Fibroblast of lung (primary cell): ENCODE measurements around the gene MPZ. TPM values are rescaled to one million over a fixed set of nuclear protein-coding genes. Genes with fewer than 3 reads are reported as not detected.
"Not testable (repeated sequence)": the region's sequence is repeated elsewhere in the genome, so short reads cannot be mapped to it uniquely, and the experiment has no call there.

Source experiments
- DNase-seq, 2 donors: peaks; one replicate each; pipeline versions ENCODE4 v3.0.0 to v3.0.0-alpha.2; 2010; ENCODE audit warnings: low read depth in 2 of 2
- H2AFZ ChIP-seq: 2 replicates; pipeline ENCODE4 v1.5.1; 2012; ENCODE audit warnings: low read length, control low read depth, inconsistent platforms
- H3K27ac ChIP-seq: 2 replicates; pipeline ENCODE4 v1.5.1; 2011; ENCODE audit warnings: low read length, control low read depth; ENCODE audit not compliant: insufficient read depth
- H3K27me3 ChIP-seq: 2 replicates; pipeline ENCODE4 v1.5.1; 2011; ENCODE audit warnings: mild to moderate bottlenecking, low read length; ENCODE audit not compliant: control insufficient read depth, insufficient read depth
- H3K36me3 ChIP-seq: 2 replicates; pipeline ENCODE4 v1.5.1; 2011; ENCODE audit warnings: low read length; ENCODE audit not compliant: control insufficient read depth, insufficient read depth
- H3K4me1 ChIP-seq: 2 replicates; pipeline ENCODE4 v1.5.1; 2011; ENCODE audit warnings: low read length; ENCODE audit not compliant: control insufficient read depth, insufficient read depth; ENCODE audit errors: extremely low read depth
- H3K4me2 ChIP-seq: 2 replicates; pipeline ENCODE4 v1.5.1; 2011; ENCODE audit warnings: low read length, control low read depth; ENCODE audit not compliant: insufficient read depth; ENCODE audit errors: extremely low read depth
- H3K4me3 ChIP-seq, 4 experiments: fragments of 200-600 bp in 1 of 4; sonication (generic) in 1 of 4; replicated peaks in 1 of 4; 2 replicates each; pipeline ENCODE4 v1.5.1; 2011 to 2016; ENCODE audit warnings: low read length in 4 of 4, low read depth in 3 of 4, mild to moderate bottlenecking in 3 of 4, control low read depth in 2 of 4, inconsistent platforms in 1 of 4, mixed read lengths in 1 of 4; ENCODE audit not compliant: insufficient read depth in 1 of 4; ENCODE audit errors: control extremely low read depth in 1 of 4
- H3K79me2 ChIP-seq: 2 replicates; pipeline ENCODE4 v1.5.1; 2012; ENCODE audit warnings: mild to moderate bottlenecking, low read length, inconsistent platforms; ENCODE audit not compliant: control insufficient read depth, insufficient read depth
- H3K9ac ChIP-seq: 2 replicates; pipeline ENCODE4 v1.5.1; 2011; ENCODE audit warnings: mild to moderate bottlenecking, low read length, control low read depth; ENCODE audit not compliant: insufficient read depth
- H3K9me3 ChIP-seq: 2 replicates; pipeline ENCODE4 v1.5.1; 2012; ENCODE audit warnings: low read depth, low read length; ENCODE audit not compliant: control insufficient read depth, insufficient read depth
- H4K20me1 ChIP-seq: 2 replicates; pipeline ENCODE4 v1.5.1; 2011; ENCODE audit warnings: low read length; ENCODE audit not compliant: control insufficient read depth, insufficient read depth; ENCODE audit errors: extremely low read depth
- EZH2 ChIP-seq: IDR thresholded peaks from 2 replicates; pipeline ENCODE4 v1.5.1; 2012; ENCODE audit warnings: low read length, control low read depth, mild to moderate bottlenecking; ENCODE audit errors: missing control alignments
- polyA plus RNA-seq, 2 donors: library from polyadenylated mRNA; depleted of rRNA in 1 of 2; stranded (reverse) in 1 of 2; unstranded in 1 of 2; fragments of >200 nt; gene quantifications; 2 replicates each; pipeline ENCODE4 v1.2.1, GENCODE V29; 2011 to 2012; ENCODE audit warnings: missing spikeins in 1 of 2
- total RNA-seq: library from RNA; depleted of rRNA; stranded (reverse); fragments of >200 nt; gene quantifications from 2 replicates; pipeline ENCODE4 v1.2.1, GENCODE V29; 2014
- TF ChIP-seq, protein P1 (sequence below), 2 donors: IDR thresholded peaks in 1 of 2; conservative IDR thresholded peaks in 1 of 2; 1 replicate in 1 of 2; 2 replicates in 1 of 2; pipeline ENCODE4 v1.5.1; 2011 to 2012; ENCODE audit warnings: low read length in 2 of 2, control low read depth in 1 of 2, inconsistent platforms in 1 of 2, low read depth in 1 of 2, mild to moderate bottlenecking in 1 of 2

Gene MPZ
- total and polyA plus RNA-seq, 2 donors (not counting 1 experiment from before 2014, with no cell fraction given) = 0.99 to 1.9 TPM

DNA sequence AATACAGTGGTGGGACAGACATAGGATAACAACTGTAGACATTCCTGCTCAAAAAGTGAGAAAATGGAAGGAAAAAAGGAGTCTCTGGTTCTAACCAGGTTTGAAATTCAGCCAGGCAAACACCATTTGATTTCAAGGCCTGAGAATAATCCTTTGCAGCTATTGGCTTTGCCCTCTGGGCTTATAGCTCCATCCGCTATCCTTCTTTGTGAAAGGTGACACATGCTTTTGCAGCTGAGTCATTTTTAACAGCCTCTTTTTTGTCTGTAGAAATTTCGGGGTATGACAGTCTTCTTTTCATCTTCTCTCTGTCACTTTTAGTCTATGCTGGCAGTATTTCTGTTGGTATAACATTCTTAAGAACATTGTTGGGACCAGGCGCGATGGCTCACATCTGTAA, 20.6 kb upstream of the MPZ start:
- H3K9me3 ChIP-seq = no peaks in the 10 kb centered on the region
- no peak overlapping the region for H2AFZ ChIP-seq
- no peak overlapping the region for H3K4me2 ChIP-seq
- no peaks in the 10 kb centered on the region for H3K79me2 ChIP-seq
- no peaks in the 10 kb centered on the region for H4K20me1 ChIP-seq
- H3K4me1 ChIP-seq = no peaks in the 10 kb centered on the region
- H3K27me3 ChIP-seq = no peaks in the 10 kb centered on the region
- no peak overlapping the region for H3K27ac ChIP-seq
- DNase-seq = no peak
- no peak overlapping the region for H3K9ac ChIP-seq
- no peak for TF ChIP-seq EZH2
- TF ChIP-seq, protein P1, sequence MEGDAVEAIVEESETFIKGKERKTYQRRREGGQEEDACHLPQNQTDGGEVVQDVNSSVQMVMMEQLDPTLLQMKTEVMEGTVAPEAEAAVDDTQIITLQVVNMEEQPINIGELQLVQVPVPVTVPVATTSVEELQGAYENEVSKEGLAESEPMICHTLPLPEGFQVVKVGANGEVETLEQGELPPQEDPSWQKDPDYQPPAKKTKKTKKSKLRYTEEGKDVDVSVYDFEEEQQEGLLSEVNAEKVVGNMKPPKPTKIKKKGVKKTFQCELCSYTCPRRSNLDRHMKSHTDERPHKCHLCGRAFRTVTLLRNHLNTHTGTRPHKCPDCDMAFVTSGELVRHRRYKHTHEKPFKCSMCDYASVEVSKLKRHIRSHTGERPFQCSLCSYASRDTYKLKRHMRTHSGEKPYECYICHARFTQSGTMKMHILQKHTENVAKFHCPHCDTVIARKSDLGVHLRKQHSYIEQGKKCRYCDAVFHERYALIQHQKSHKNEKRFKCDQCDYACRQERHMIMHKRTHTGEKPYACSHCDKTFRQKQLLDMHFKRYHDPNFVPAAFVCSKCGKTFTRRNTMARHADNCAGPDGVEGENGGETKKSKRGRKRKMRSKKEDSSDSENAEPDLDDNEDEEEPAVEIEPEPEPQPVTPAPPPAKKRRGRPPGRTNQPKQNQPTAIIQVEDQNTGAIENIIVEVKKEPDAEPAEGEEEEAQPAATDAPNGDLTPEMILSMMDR (conservative IDR thresholded peaks at IDR 0.05 in 1 of 2, IDR thresholded peaks at IDR 0.05 in 1 of 2; ENCODE audit: low read depth in 1 of 2, low read length in 2 of 2) = no peak
- peaks cover 3% of the 10 kb centered on the region for H3K36me3 ChIP-seq
- no peak overlapping the region for H3K4me3 ChIP-seq

GRCh38 chr1:161324020-161324419, 14.3 kb upstream of the MPZ start:
- Histone ChIP-seq H3K79me2 (no peaks in the 10 kb centered on the region), H3K36me3 (peaks cover 3% of the 10 kb centered on the region), H4K20me1 (no peaks in the 10 kb centered on the region), H2AFZ (no peak overlapping the region), H3K4me3 (no peak overlapping the region), H3K4me2 (no peak overlapping the region), H3K27ac (no peak overlapping the region), H3K9me3 (no peaks in the 10 kb centered on the region), H3K9ac (no peak overlapping the region), H3K4me1 (no peaks in the 10 kb centered on the region), H3K27me3 (no peaks in the 10 kb centered on the region)
- TF ChIP-seq, protein P1 (conservative IDR thresholded peaks at IDR 0.05 in 1 of 2, IDR thresholded peaks at IDR 0.05 in 1 of 2; ENCODE audit: low read depth in 1 of 2, low read length in 2 of 2) = no peak
- TF ChIP-seq EZH2 = no peak
- no peak for DNase-seq

DNA sequence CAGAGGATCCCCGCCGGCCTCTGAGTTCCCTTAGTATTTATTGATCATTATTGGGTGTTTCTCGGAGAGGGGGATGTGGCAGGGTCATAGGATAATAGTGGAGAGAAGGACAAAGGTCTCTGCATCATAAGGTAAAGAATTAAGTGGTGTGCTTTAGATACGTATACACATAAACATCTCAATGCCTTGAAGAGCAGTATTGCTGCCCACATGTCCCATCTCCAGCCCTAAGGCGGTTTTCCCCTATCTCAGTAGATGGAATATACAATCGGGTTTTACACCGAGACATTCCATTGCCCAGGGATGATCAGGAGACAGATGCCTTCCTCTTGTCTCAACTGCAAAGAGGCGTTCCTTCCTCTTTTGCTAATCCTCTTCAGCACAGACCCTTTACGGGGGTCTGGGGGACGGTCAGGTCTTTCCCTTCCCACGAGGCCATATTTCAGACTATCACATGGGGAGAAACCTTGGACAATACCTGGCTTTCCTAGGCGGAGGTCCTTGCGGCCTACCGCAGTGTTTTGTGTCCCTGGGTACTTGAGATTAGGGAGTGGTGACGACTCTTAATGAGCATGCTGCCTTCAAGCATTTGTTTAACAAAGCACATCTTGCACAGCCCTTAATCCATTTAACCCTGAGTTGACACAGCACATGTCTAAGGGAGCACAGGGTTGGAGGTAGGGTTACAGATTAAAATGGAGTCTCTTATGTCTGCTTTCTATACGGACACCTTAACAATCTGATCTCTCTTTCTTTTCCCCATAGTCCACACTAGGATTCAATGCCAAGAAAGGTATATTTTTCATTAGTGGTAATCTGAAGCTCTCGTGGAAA, 6.3 kb upstream of the MPZ start:
- H2AFZ ChIP-seq, H3K4me1 ChIP-seq, H3K36me3 ChIP-seq, DNase-seq, H3K27me3 ChIP-seq, H3K27ac ChIP-seq, H3K4me2 ChIP-seq, H4K20me1 ChIP-seq, H3K9ac ChIP-seq, H3K9me3 ChIP-seq, H3K4me3 ChIP-seq: not testable (repeated sequence)
- peaks cover 12% of the 10 kb centered on the region for H3K79me2 ChIP-seq
